GM12892 (cell line): ENCODE measurements around the gene E2F1. TPM values are rescaled to one million over a fixed set of nuclear protein-coding genes. Genes with fewer than 3 reads are reported as not detected.

Source experiments
- DNase-seq: peaks from one replicate; pipeline ENCODE4 v3.0.0; 2011; ENCODE audit not compliant: insufficient read length
- FAIRE-seq: peaks from 2 replicates; lab custom pipeline; 2011; peaks lifted over from hg19 to GRCh38; lab: Jason Lieb, UNC
- POLR2A ChIP-seq: IDR thresholded peaks from 2 replicates; pipeline ENCODE4 v1.6.1; 2011; ENCODE audit warnings: low read depth, low read length, control low read depth
- POLR2AphosphoS5 ChIP-seq: IDR thresholded peaks from 2 replicates; pipeline ENCODE4 v1.6.1; 2011; ENCODE audit warnings: low read depth, low read length, control low read depth
- TAF1 ChIP-seq: IDR thresholded peaks from 2 replicates; pipeline ENCODE4 v1.6.1; 2011; ENCODE audit warnings: low read depth, mild to moderate bottlenecking, control low read depth, low read length, borderline replicate concordance
- polyA plus RNA-seq: library from polyadenylated mRNA; unstranded; fragments of >200 nt; gene quantifications from one replicate; pipeline ENCODE4 v1.2.1, GENCODE V29; 2012; ENCODE audit warnings: missing spikeins, inconsistent platforms; ENCODE audit not compliant: missing spikeins

E2F1 gene, protein sequence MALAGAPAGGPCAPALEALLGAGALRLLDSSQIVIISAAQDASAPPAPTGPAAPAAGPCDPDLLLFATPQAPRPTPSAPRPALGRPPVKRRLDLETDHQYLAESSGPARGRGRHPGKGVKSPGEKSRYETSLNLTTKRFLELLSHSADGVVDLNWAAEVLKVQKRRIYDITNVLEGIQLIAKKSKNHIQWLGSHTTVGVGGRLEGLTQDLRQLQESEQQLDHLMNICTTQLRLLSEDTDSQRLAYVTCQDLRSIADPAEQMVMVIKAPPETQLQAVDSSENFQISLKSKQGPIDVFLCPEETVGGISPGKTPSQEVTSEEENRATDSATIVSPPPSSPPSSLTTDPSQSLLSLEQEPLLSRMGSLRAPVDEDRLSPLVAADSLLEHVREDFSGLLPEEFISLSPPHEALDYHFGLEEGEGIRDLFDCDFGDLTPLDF
- 25.9 TPM for polyA plus RNA-seq

DNA sequence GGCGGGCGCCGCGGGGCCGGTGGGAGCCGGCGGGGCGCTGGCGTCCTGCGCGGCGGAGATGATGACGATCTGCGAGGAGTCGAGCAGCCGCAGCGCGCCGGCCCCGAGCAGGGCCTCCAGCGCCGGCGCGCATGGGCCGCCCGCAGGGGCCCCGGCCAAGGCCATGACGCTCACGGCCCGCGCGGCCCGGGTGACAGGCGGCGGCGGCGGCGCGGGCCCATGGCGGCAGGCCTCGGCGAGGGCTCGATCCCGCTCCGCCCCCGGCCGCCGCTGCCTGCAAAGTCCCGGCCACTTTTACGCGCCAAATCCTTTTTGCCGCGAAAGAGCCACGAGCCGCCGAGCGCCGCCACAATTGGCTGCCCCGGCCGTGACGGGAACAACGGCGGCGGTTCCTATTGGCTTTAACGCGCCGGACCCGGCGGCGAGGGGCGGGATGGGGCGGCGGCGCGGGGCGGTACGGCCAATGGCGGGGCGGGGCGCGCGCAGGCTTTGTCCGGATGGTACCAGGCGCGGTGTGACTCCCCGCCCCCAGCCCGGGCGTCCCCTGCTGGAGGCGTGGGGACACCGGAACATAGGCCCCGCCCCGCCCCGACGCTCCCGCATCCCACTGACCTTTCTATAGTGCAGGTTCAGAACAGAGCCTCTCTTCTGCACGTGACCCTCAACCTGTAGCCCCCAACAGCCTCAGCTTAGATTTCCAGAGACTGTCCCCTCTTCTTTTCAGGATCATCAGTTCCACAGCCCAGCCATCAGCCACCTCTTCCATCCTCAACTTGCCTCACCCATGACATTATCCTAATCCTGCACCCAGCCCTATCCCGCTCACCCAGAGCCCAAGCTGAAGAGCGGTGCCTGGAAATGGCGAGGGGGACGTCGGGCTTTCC is at the start of gene E2F1:
TSS of gene E2F1 (minus strand) at position 286 of the 884 bp plus-strand sequence. CDS start at position 165, 121 bp downstream.
- TF ChIP-seq POLR2AphosphoS5, result no peak
- TF ChIP-seq TAF1, result no peak
- TF ChIP-seq POLR2A, result no peak; the same call in 1 of the 2 replicates
- FAIRE-seq (peak; percentile 85), DNase-seq (peak; percentile 98)

DNA sequence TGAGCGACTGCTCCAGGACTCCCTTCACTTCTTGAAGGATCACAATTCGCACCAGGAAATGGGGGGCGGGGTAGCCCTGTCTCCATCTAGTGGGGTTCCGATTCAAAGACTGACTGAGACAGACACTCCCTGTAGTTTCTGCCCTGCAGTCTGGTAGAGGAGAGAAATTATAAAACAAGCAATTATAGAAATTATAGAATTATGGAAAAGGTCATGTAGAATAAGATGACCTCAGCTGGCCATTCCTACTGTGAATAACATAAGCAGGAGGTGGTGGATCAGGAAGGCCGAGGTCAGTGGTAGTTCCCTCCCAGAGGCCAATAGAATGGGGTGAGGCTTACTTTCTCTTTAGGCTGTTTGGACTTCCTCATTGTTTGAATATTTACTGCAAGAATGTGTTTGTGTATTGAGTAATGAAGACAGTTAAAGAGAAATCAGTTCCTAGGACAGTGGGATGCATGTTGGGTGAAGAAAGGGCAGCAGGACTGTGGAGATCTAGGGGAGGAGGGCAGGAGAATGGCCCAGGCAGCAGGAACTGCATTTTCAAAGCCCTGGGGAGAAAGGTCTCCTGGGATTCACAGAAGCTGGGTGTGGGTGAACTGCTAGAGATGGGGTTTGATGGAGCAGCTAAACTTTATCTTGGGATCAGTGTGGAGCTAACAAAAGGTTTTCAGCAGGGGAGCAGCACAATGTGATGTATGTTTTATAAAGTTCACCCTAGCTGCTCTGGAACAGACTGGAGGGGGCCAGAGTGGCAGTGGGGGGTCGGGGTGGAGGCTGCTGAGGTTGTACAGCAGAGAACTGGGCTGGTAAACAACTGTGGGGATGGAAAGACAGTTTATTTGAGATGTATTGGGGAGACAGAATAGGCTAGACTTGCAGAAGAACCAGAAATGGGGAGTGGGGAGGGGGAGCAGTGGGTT is 47.7 kb upstream of the E2F1 start:
- no peak for DNase-seq
- TF ChIP-seq TAF1 (no peak), POLR2AphosphoS5 (no peak), POLR2A (no peak)
- FAIRE-seq, result no peak

DNA sequence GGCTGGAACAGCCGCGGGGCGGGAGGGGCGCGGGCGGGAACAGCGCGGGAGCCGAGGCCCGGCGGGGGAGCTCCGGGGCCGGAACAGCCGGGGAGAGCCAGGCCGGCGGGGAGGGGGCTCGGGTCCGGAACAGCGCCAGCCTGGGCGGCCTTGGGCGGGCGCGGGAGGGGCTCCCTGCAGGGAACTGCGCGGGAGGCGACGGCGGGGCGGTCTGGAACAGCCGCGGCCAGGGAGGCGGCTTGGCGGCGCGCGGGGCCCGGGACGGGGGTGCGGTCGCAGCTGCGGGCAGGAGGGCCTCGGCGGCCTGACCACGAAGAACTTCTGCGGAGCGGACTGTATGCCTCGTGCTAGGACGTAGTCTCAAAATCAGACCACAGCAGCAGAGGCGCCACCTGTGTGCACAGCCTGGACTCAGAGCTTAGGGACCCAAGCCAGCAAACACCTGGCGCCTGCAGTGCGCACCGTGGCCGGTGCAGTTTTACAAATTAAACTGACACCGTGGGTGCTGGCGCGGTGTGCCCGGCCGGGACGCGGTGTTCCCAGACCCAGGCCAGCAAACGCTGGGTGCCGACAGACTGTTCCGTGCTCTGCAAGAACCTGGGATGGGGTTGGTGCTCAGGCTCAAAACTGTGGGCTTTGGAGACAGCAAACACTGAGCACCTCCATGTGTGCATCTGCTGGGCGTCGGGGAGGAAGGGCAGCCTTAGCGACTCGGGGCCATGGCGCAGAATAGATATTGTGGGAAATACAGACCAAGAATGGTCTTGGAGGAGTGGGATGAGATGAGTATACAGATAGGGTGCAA is 46.2 kb upstream of the E2F1 start:
- peak; percentile 49 for DNase-seq
- TF ChIP-seq TAF1, result no peak
- TF ChIP-seq POLR2A, result peak; percentile 64; the same call in 1 of the 2 replicates
- TF ChIP-seq POLR2AphosphoS5, result 0 out of 2 replicates have a peak, but pooled peaks have one; percentile 31
- FAIRE-seq, result peak; percentile 73

DNA sequence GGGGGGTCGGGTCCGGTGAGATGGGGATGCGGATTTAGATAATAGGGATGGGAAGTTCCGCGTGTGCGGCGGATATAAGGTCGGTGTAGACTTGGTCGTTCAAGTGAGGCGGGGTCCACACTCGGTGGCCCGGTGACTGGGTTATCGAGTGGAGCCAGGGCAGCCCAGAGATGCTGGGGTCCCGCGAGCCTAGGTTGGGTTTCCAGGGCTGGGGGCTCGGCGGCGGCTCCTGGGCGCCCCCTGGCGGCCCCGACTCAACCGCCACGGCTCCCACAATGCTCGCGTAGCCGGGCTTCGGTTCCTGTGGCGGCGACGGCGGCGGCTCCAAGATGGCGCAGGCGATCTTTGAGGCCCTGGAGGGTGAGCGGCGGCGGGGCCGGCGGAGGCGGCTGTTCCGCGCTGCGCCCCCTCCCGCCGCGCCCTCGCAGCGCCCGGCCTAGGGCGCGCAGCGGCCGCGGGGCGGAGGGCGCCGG is 45.5 kb upstream of the E2F1 start, which contains the start of gene ZNF341:
TSS of gene ZNF341 (plus strand) at position 304 of the 473 bp plus-strand sequence. CDS start at position 330, 26 bp downstream.
- FAIRE-seq (peak; percentile 27), DNase-seq (peak; percentile 69)
- TF ChIP-seq POLR2A (no peak), TAF1 (no peak), POLR2AphosphoS5 (no peak)

DNA sequence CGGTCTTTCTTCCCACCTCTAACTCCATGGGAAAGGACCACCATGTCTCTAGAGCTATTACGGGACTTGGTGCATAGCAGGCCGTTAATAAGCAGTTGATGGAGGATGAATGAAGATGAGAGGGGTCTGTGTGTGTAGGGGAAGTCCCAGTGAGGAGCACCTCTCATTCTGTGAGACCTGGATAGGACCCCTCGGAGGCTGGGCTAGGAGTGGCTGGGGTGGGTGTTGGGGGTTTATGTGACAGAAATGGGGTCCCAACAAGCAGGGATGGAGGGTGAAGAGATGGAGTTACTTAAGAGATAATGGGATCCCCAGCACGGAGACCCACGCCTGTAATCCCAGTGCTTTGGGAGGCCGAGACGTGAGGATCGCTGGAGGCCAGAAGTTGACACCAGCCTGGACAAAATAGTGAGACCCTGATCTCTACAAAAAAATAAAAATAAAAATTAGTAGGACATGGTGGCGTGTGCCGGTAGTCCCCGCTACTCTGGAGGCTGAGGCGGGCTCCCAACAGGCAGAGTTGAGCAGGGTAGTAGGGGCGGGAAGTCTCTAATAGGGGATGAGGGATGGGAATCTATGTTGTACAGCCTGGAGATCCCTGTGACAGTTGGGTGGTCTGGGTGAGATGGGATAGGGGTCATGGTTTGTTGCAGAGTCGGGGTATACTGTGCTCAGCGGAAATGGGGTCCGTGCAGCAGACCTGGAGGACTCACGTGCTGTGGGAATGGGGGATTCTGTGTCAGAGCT is 44.9 kb upstream of the E2F1 start:
- no peak for DNase-seq
- no peak for FAIRE-seq
- TF ChIP-seq POLR2A (no peak), TAF1 (no peak), POLR2AphosphoS5 (no peak)

DNA sequence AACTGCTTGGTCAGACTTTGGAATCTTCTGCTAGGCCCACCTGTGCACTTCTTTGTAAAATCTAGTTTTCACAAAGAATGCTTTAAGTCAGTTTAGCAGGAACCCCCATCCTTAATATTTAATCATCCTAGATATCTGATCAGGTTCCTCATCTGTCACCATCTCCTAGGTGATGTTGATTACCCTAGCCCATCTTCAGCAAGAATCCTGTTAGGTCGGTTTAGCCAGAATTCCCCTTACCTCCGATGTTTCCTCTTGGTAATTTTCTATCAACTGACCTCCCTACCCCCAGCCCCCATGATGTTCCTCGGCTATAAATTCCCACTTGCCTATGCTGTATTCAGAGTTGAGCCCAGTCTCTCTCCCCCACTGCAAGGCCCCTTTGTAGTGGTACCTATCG is 42.9 kb upstream of the E2F1 start:
- DNase-seq (no peak), FAIRE-seq (no peak)
- TF ChIP-seq TAF1 (no peak), POLR2AphosphoS5 (no peak), POLR2A (no peak)

DNA sequence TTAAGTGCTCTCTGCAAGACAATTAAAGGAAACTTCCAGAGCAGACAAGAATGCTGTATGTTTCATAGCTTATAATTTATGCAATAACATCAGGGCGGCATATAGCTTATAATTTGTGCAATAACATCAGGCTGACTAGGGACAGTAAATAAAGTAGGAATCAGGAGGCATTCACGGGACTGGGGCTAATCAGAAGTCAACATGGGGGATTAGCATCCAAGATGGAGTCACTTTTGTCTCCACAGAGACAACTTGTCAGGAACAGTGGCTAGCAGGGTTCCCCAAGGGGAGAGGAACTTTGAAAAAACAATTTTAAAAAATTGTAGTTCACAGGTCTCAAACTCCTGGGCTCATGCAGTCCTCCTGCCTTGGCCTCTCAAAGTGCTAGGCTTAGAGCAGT is 42.3 kb upstream of the E2F1 start:
- no peak for FAIRE-seq
- TF ChIP-seq POLR2A (no peak), TAF1 (no peak), POLR2AphosphoS5 (no peak)
- no peak for DNase-seq

DNA sequence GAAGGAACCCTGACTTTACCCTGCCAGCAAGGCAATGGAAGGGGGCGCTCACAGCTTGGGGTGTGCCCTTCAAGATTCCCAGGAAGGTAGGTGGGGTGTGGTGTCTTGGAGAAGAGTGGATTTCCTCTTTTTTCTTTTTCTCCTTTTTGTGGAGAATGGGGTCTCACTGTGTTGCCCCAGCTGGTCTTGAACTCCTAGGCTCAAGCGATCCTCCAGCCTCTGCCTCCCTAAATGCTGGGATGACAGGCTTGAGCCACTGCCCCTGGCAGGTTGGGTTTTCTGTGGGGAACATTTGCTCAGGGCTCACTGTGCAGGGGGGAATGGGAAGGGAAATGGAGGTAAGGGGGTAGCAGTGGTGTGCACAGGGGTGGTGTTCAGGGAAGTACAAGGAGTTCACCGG is 41.6 kb upstream of the E2F1 start:
- DNase-seq, result no peak
- FAIRE-seq, result no peak
- no peak for TF ChIP-seq TAF1
- TF ChIP-seq POLR2AphosphoS5, result no peak
- no peak for TF ChIP-seq POLR2A

DNA sequence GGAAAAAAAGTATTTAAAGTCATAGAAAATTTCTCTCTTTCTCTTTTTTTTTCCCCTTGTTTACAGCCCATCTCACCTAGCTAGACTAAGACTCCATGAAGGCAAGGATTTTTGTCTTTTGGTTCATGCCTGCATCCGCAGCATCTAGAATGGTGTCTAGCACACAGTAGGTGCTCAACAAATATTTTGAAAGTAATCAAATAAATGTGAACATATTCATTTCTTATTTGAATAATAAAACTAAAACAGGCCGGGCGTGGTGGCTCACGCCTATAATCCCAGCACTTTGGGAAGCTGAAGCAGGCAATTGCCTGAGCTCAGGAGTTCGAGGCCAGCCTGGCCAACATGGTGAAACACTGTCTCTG is 40.9 kb upstream of the E2F1 start:
- DNase-seq (no peak), FAIRE-seq (no peak)
- no peak for TF ChIP-seq POLR2A
- TF ChIP-seq POLR2AphosphoS5, result no peak
- no peak for TF ChIP-seq TAF1
